ENCODE measurements around the gene PIP4K2A.

The PIP4K2A gene

GRCh38 chr10:22617051-22617450 is 97.3 kb downstream of the PIP4K2A start:
- DNase-seq: no peak

GRCh38 chr10:22615819-22616499 is 98.4 kb downstream of the PIP4K2A start:
- peak; percentile 54 for DNase-seq

- DNase-seq: no peak
Observed at GRCh38 chr10:22615101-22615500, 99.3 kb downstream of the PIP4K2A start.

GRCh38 chr10:22613011-22613410 is 101.4 kb downstream of the PIP4K2A start:
- DNase-seq: no peak

- no peak for DNase-seq
Observed at GRCh38 chr10:22612318-22612717, 102.1 kb downstream of the PIP4K2A start.

- peak; percentile 79 for DNase-seq
Observed at GRCh38 chr10:22611425-22612115, 102.8 kb downstream of the PIP4K2A start.

- DNase-seq: no peak
Observed at GRCh38 chr10:22610610-22611009, 103.8 kb downstream of the PIP4K2A start.

- no peak for DNase-seq
Observed at GRCh38 chr10:22609719-22610465, 104.5 kb downstream of the PIP4K2A start.

GRCh38 chr10:22609251-22609650 is 105.1 kb downstream of the PIP4K2A start:
- DNase-seq: no peak

- no peak for DNase-seq
Observed at GRCh38 chr10:22607261-22607660, 107.1 kb downstream of the PIP4K2A start.

GRCh38 chr10:22606164-22606614 is 108.2 kb downstream of the PIP4K2A start:
- peak; percentile 76 for DNase-seq

- no peak for DNase-seq
Observed at GRCh38 chr10:22605168-22605567, 109.2 kb downstream of the PIP4K2A start.

GRCh38 chr10:22604344-22605126 is 109.8 kb downstream of the PIP4K2A start:
- DNase-seq: no peak

- no peak for DNase-seq
Observed at GRCh38 chr10:22603581-22603980, 110.8 kb downstream of the PIP4K2A start.

GRCh38 chr10:22601618-22602017 is 112.8 kb downstream of the PIP4K2A start:
- no peak for DNase-seq

- DNase-seq: no peak
Observed at GRCh38 chr10:22599636-22600228, 114.6 kb downstream of the PIP4K2A start.

- DNase-seq: no peak
Observed at GRCh38 chr10:22599048-22599561, 115.3 kb downstream of the PIP4K2A start.

- no peak for DNase-seq
Observed at GRCh38 chr10:22598478-22598877, 115.9 kb downstream of the PIP4K2A start.

- DNase-seq: peak; percentile 42
Observed at GRCh38 chr10:22597138-22597537, 117.2 kb downstream of the PIP4K2A start.

GRCh38 chr10:22593636-22594198 is 120.7 kb downstream of the PIP4K2A start:
- DNase-seq: no peak

- no peak for DNase-seq
Observed at GRCh38 chr10:22593026-22593425, 121.4 kb downstream of the PIP4K2A start.
